Thoracic aorta (tissue), 2 donors: ENCODE measurements around the gene ITPR2. TPM values are rescaled to one million over a fixed set of nuclear protein-coding genes. Genes with fewer than 3 reads are reported as not detected.
"Not testable (repeated sequence)": the region's sequence is repeated elsewhere in the genome, so short reads cannot be mapped to it uniquely, and the experiment has no call there.

Source experiments
- ATAC-seq: fragments of 150-250 bp; one replicate; pipeline ENCODE4 v1.8.0; 2017; ENCODE audit warnings: low read depth; ENCODE audit not compliant: insufficient number of reproducible peaks, low FRiP score
- DNase-seq: peaks from one replicate; pipeline ENCODE4 v3.0.0-alpha.2; 2020; ENCODE audit warnings: low spot score
- H3K27ac ChIP-seq, 2 donors: fragments of 200-600 bp; sonication (generic); 1 replicate in 1 of 2; 2 replicates in 1 of 2; pipeline ENCODE4 v1.5.1; 2016; ENCODE audit warnings: mild to moderate bottlenecking in 2 of 2, moderate library complexity in 2 of 2
- H3K27me3 ChIP-seq: fragments of 200-600 bp; sonication (generic); replicated peaks from 2 replicates; pipeline ENCODE4 v1.6.0; 2016; ENCODE audit warnings: mild to moderate bottlenecking; ENCODE audit not compliant: insufficient read depth
- H3K36me3 ChIP-seq: fragments of 200-600 bp; sonication (generic); one replicate; pipeline ENCODE4 v1.5.1; 2016
- H3K4me1 ChIP-seq, 2 donors: fragments of 200-600 bp; sonication (generic); 1 replicate in 1 of 2; 2 replicates in 1 of 2; pipeline versions ENCODE4 v1.5.1 to v1.6.0; 2016; ENCODE audit warnings: low read depth in 2 of 2, mild to moderate bottlenecking in 1 of 2; ENCODE audit not compliant: control insufficient read depth in 1 of 2
- H3K4me3 ChIP-seq: fragments of 200-600 bp; sonication (generic); 2 replicates; pipeline ENCODE4 v1.5.1; 2016; ENCODE audit warnings: mild to moderate bottlenecking
- H3K9me3 ChIP-seq: fragments of 200-600 bp; sonication (generic); 2 replicates; pipeline ENCODE4 v1.5.1; 2016
- CTCF ChIP-seq: fragments of 200-600 bp; sonication (generic); IDR thresholded peaks from one replicate; pipeline ENCODE4 v1.5.1; 2019; ENCODE audit warnings: antibody characterized with exemption
- total RNA-seq, 2 donors: library from RNA; depleted of rRNA; stranded (reverse); fragments of >200 nt; gene quantifications; one replicate each; pipeline versions ENCODE4 v1.1.0 to v1.2.3, GENCODE V29; 2016

The ITPR2 gene
- total RNA-seq, 2 donors from 2014 or later = 28.3 to 86.3 TPM

GRCh38 chr12:26519462-26519861 is 313.5 kb downstream of the ITPR2 start:
- no peak for TF ChIP-seq CTCF
- H3K4me1 ChIP-seq = peaks cover 0 to 4% of the 10 kb centered on the region in 2 donors

DNA sequence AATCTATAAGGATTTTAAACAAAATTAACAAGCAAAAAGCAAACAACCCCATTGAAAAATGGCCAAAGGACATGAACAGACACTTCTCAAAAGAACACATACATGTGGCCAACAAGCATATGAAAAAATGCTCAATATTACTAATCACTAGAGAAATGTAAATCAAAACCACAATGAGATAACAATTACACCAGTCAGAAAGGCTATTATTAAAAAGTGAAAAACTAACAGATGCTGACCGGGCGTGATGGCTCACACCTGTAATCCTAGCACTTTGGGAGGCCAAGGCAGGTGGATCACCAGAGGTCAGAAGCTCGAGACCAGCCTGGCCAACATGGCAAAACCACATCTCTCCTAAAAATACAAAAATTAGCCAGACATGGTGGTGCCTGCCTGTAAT is 315.7 kb downstream of the ITPR2 start:
- not testable (repeated sequence) for ATAC-seq, H3K27me3 ChIP-seq, H3K9me3 ChIP-seq

More at GRCh38 chr12:26519462-26519861, 313.5 kb downstream of the ITPR2 start:
- Histone ChIP-seq H3K9me3 (no peaks in the 10 kb centered on the region), H3K36me3 (no peaks in the 10 kb centered on the region), H3K4me3 (no peak overlapping the region), H3K27ac (no peak overlapping the region), H3K27me3 (no peaks in the 10 kb centered on the region)
- DNase-seq = no peak
- ATAC-seq = no peak

DNA sequence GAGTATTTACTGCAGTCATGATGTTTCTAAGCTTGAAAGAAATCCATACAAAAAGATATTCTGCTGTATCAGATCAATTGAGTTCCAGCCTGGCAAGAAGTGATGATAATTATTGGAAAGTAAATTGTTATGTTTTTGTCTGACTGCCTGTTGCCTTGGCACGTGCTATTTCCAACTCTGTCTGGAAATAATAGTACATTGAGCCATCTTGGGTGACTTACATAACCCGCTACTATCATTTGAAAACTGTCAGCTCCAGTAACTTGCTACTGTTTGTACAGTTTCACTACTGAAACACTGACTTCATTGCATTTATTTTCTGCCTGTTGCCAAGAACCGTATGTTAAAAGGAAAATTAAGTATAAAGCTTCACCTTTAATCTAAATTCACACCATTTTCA is 318.6 kb downstream of the ITPR2 start:
- Histone ChIP-seq H3K9me3 (no peaks in the 10 kb centered on the region), H3K4me1 (no peaks in the 10 kb centered on the region), H3K27me3 (no peaks in the 10 kb centered on the region), H3K27ac (no peak overlapping the region), H3K4me3 (no peak overlapping the region), H3K36me3 (no peaks in the 10 kb centered on the region)
- no peak for TF ChIP-seq CTCF
- ATAC-seq (no peak), DNase-seq (no peak)

More for the DNA sequence above, 315.7 kb downstream of the ITPR2 start:
- not testable (repeated sequence) for H3K4me3 ChIP-seq, H3K36me3 ChIP-seq, H3K4me1 ChIP-seq, DNase-seq, H3K27ac ChIP-seq

DNA sequence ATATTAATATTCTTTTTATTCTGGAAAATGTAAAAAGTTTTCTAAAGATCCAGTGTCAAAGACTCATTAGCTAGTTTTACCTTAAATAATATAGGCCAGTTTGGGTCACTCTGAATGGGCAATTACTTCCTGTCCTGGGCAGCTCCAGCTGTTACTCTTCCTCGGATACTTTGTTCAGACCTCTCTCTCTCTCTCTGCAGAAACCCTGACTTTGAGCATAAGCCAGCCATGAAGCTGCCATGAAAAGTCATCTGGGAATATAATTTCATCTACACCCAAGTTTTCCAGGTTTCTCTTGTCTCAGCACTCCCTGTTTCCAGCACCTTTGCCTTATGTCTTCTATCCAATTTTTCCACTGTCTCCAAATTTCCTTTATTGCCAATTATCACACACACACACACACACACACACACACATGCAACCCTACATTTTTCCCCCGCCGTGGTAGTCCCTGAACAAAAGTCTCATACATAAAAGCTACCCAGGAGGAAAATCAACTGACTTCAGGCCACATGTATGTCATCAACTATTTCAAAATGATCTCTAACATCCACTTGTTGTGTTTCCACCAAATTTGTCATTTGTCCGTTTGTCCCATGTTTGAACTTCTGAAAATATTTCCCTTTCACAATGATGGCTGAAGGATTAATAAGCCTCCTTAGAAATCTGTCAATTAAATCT is 319.5 kb downstream of the ITPR2 start:
- Histone ChIP-seq H3K4me1 (no peaks in the 10 kb centered on the region), H3K36me3 (no peaks in the 10 kb centered on the region), H3K27me3 (no peaks in the 10 kb centered on the region), H3K9me3 (no peaks in the 10 kb centered on the region), H3K4me3 (no peak overlapping the region), H3K27ac (no peak overlapping the region)
- TF ChIP-seq CTCF = no peak
- DNase-seq (no peak), ATAC-seq (no peak)

- ATAC-seq (no peak), DNase-seq (no peak)
- no peaks in the 10 kb centered on the region for H3K36me3 ChIP-seq
- no peaks in the 10 kb centered on the region for H3K4me1 ChIP-seq
- no peaks in the 10 kb centered on the region for H3K9me3 ChIP-seq
- no peak overlapping the region for H3K27ac ChIP-seq
- no peak for TF ChIP-seq CTCF
- H3K27me3 ChIP-seq = no peaks in the 10 kb centered on the region
- H3K4me3 ChIP-seq = no peak overlapping the region
Observed at GRCh38 chr12:26512213-26512612, 320.8 kb downstream of the ITPR2 start.

GRCh38 chr12:26510354-26510674 is 322.7 kb downstream of the ITPR2 start:
- H3K4me3 ChIP-seq = no peak overlapping the region
- ATAC-seq (no peak), DNase-seq (no peak)
- H3K9me3 ChIP-seq = no peaks in the 10 kb centered on the region
- H3K4me1 ChIP-seq = no peaks in the 10 kb centered on the region
- no peaks in the 10 kb centered on the region for H3K27me3 ChIP-seq
- no peaks in the 10 kb centered on the region for H3K36me3 ChIP-seq
- H3K27ac ChIP-seq = no peak overlapping the region
- no peak for TF ChIP-seq CTCF
